SK-N-SH treated with all-trans-retinoic acid at 6 μM for 48 hours (cell line): ENCODE results near the gene ERVK3-1.
A peak's percentile ranks its signal among the peaks of the same experiment; 100 is the strongest.

Experiments
- ATAC-seq: fragments of 200-7000 bp; cut with Tn5 transposase; 3 replicates; pipeline ENCODE4 v1.9.1; 2020; ENCODE audit warnings: mild to moderate bottlenecking, moderate library complexity
- BACH2 ChIP-seq: fragments of 250-450 bp; sonication (Bioruptor Pico); IDR thresholded peaks from 2 replicates; pipeline ENCODE4 v1.9.0; 2021; ENCODE audit warnings: mild to moderate bottlenecking, borderline replicate concordance
- CSDC2 ChIP-seq: fragments of 250-450 bp; sonication (Bioruptor Pico); IDR thresholded peaks from 2 replicates; pipeline ENCODE4 v1.5.0; 2020; ENCODE audit warnings: mild to moderate bottlenecking, moderate library complexity
- CSRNP3 ChIP-seq: fragments of 250-450 bp; sonication (Bioruptor Pico); IDR thresholded peaks from 2 replicates; pipeline ENCODE4 v1.5.1; 2021; ENCODE audit warnings: mild to moderate bottlenecking, moderate library complexity
- ESRRG ChIP-seq: fragments of 250-450 bp; sonication (Bioruptor Pico); IDR thresholded peaks from 2 replicates; pipeline ENCODE4 v1.6.1; 2021; ENCODE audit warnings: mild to moderate bottlenecking
- ISL1 ChIP-seq: fragments of 250-450 bp; sonication (Bioruptor Pico); IDR thresholded peaks from 2 replicates; pipeline ENCODE4 v2.1.2; 2022; ENCODE audit warnings: mild to moderate bottlenecking, moderate library complexity
- OSR1 ChIP-seq: fragments of 250-450 bp; sonication (Bioruptor Pico); IDR thresholded peaks from 2 replicates; pipeline ENCODE4 v1.8.0; 2022; ENCODE audit warnings: moderate library complexity, mild to moderate bottlenecking, inconsistent platforms
- POU6F1 ChIP-seq: fragments of 250-450 bp; sonication (Bioruptor Pico); IDR thresholded peaks from 2 replicates; pipeline ENCODE4 v1.8.0; 2021; ENCODE audit warnings: low read depth, mild to moderate bottlenecking, moderate library complexity, borderline replicate concordance
- TCF4 ChIP-seq: fragments of 250-450 bp; sonication (Bioruptor Pico); IDR thresholded peaks from 2 replicates; pipeline ENCODE4 v1.8.0; 2021; ENCODE audit warnings: mild to moderate bottlenecking, moderate library complexity, borderline replicate concordance
- ZFP3 ChIP-seq: fragments of 250-450 bp; sonication (Bioruptor Pico); IDR thresholded peaks from 2 replicates; pipeline ENCODE4 v1.5.0; 2020; ENCODE audit warnings: mild to moderate bottlenecking, moderate library complexity
- ZFP30 ChIP-seq: fragments of 450-650 bp; formaldehyde crosslinking; IDR thresholded peaks from 2 replicates; pipeline ENCODE4 v1.5.0; 2022; ENCODE audit warnings: mild to moderate bottlenecking, moderate library complexity
- ZNF565 ChIP-seq: fragments of 450-650 bp; formaldehyde crosslinking; conservative IDR thresholded peaks from 2 replicates; pipeline ENCODE4 v1.5.0; 2020; ENCODE audit warnings: low read depth, mild to moderate bottlenecking, moderate library complexity
- ZNF70 ChIP-seq: fragments of 450-650 bp; formaldehyde crosslinking; IDR thresholded peaks from 2 replicates; pipeline ENCODE4 v1.5.0; 2020; ENCODE audit warnings: mild to moderate bottlenecking, moderate library complexity
- ZNF8 ChIP-seq: fragments of 450-650 bp; formaldehyde crosslinking; IDR thresholded peaks from 2 replicates; pipeline ENCODE4 v1.5.0; 2020; ENCODE audit warnings: mild to moderate bottlenecking, moderate library complexity
- TF ChIP-seq, protein P1 (sequence below): fragments of 250-450 bp; sonication (Bioruptor Pico); IDR thresholded peaks from 2 replicates; pipeline ENCODE4 v1.5.0; 2020; ENCODE audit warnings: mild to moderate bottlenecking, moderate library complexity
- TF ChIP-seq, protein P2 (sequence below): fragments of 250-450 bp; sonication (Bioruptor Pico); IDR thresholded peaks from 2 replicates; pipeline ENCODE4 v1.8.0; 2020; ENCODE audit warnings: mild to moderate bottlenecking, moderate library complexity, borderline replicate concordance
- TF ChIP-seq, protein P3 (sequence below): fragments of 250-450 bp; sonication (Bioruptor Pico); IDR thresholded peaks from 2 replicates; pipeline ENCODE4 v1.5.1; 2020; ENCODE audit warnings: low read depth, mild to moderate bottlenecking, moderate library complexity

The ERVK3-1 gene

GRCh38 chr19:58278541-58279041 lies 26.6 kb upstream of the ERVK3-1 start, which contains the start of gene ZNF8:
Gene ZNF8 (plus strand): TSS chr19:58278955. CDS start chr19:58279082, 127 bp downstream.
- ATAC-seq = peak; percentile 98

DNA sequence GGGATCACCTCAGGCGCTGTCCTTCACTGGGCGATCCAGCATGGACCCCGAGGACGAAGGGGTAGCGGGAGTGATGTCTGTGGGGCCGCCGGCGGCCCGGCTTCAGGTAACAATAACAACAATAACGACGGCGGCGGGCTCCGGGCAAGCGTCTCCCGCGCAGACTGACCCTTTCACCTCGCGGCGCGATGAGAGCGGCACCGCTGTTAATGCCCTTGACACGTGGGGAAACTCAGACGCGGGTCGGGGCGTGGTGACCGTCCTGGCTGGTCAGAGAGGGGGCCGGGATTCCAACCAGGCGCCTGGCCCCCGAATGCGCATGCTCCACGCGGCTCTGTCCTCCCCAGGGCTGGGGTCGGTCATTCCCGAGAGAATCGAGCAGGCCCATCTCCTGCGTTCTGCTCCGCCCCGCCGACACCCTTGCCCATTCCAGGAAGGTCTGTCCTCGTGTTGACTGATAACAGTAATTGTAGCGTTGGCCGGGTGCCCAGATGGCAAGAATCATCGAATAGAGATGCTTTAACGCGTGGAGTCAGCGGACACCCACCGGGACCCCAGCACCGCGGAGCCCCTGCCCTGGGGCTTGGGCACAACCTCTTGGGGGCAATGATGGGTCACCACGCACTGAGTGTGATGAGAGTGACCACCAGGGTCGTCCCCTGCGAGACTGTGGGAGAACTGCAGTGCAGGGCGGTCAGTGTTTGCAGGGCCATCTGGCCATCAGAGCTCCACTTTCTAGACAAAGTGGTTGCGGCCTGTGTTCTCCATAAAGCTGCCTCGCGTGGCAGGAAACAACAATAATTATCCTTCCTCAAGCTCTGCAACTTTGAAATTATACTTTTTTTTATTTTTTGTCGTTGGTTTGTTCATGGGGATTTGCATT lies 25.9 kb upstream of the ERVK3-1 start:
- ATAC-seq = peak; percentile 65
- peak; percentile 41; the same call in 1 of the 2 replicates for TF ChIP-seq ZFP3 (CRISPR knock-in tag)
- TF ChIP-seq, protein P1, sequence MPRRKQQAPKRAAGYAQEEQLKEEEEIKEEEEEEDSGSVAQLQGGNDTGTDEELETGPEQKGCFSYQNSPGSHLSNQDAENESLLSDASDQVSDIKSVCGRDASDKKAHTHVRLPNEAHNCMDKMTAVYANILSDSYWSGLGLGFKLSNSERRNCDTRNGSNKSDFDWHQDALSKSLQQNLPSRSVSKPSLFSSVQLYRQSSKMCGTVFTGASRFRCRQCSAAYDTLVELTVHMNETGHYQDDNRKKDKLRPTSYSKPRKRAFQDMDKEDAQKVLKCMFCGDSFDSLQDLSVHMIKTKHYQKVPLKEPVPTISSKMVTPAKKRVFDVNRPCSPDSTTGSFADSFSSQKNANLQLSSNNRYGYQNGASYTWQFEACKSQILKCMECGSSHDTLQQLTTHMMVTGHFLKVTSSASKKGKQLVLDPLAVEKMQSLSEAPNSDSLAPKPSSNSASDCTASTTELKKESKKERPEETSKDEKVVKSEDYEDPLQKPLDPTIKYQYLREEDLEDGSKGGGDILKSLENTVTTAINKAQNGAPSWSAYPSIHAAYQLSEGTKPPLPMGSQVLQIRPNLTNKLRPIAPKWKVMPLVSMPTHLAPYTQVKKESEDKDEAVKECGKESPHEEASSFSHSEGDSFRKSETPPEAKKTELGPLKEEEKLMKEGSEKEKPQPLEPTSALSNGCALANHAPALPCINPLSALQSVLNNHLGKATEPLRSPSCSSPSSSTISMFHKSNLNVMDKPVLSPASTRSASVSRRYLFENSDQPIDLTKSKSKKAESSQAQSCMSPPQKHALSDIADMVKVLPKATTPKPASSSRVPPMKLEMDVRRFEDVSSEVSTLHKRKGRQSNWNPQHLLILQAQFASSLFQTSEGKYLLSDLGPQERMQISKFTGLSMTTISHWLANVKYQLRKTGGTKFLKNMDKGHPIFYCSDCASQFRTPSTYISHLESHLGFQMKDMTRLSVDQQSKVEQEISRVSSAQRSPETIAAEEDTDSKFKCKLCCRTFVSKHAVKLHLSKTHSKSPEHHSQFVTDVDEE (CRISPR knock-in tag) = no peak
- TF ChIP-seq, protein P2, sequence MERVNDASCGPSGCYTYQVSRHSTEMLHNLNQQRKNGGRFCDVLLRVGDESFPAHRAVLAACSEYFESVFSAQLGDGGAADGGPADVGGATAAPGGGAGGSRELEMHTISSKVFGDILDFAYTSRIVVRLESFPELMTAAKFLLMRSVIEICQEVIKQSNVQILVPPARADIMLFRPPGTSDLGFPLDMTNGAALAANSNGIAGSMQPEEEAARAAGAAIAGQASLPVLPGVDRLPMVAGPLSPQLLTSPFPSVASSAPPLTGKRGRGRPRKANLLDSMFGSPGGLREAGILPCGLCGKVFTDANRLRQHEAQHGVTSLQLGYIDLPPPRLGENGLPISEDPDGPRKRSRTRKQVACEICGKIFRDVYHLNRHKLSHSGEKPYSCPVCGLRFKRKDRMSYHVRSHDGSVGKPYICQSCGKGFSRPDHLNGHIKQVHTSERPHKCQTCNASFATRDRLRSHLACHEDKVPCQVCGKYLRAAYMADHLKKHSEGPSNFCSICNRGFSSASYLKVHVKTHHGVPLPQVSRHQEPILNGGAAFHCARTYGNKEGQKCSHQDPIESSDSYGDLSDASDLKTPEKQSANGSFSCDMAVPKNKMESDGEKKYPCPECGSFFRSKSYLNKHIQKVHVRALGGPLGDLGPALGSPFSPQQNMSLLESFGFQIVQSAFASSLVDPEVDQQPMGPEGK = no peak
- TF ChIP-seq BACH2 = no peak
- peak; percentile 39; the same call in 1 of the 2 replicates for TF ChIP-seq TCF4 (CRISPR knock-in tag)
- TF ChIP-seq ZFP30 = peak; percentile 49; the same call in 1 of the 2 replicates
- TF ChIP-seq ESRRG (CRISPR knock-in tag) = no peak
- TF ChIP-seq ZNF565 (CRISPR knock-in tag) = no peak
- no peak for TF ChIP-seq OSR1 (CRISPR knock-in tag)
- TF ChIP-seq ISL1 (CRISPR knock-in tag) = peak; percentile 57; the same call in 1 of the 2 replicates
- TF ChIP-seq ZNF70 (CRISPR knock-in tag) = no peak
- no peak for TF ChIP-seq CSRNP3

More at GRCh38 chr19:58278541-58279041, 26.6 kb upstream of the ERVK3-1 start, which contains the start of gene ZNF8:
- TF ChIP-seq CSDC2 (CRISPR knock-in tag) (no peak), ZNF8 (CRISPR knock-in tag) (no peak), POU6F1 (no peak), ZNF70 (CRISPR knock-in tag) (no peak)
- TF ChIP-seq, protein P1 (CRISPR knock-in tag) = peak; percentile 20; the same call in 1 of the 2 replicates
- TF ChIP-seq, protein P3, sequence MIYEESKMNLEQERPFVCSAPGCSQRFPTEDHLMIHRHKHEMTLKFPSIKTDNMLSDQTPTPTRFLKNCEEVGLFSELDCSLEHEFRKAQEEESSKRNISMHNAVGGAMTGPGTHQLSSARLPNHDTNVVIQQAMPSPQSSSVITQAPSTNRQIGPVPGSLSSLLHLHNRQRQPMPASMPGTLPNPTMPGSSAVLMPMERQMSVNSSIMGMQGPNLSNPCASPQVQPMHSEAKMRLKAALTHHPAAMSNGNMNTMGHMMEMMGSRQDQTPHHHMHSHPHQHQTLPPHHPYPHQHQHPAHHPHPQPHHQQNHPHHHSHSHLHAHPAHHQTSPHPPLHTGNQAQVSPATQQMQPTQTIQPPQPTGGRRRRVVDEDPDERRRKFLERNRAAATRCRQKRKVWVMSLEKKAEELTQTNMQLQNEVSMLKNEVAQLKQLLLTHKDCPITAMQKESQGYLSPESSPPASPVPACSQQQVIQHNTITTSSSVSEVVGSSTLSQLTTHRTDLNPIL (CRISPR knock-in tag) = no peak
- TF ChIP-seq, all 23 proteins: peak for 1
